Measurements from ENCODE around the gene BTBD9.

BTBD9 gene

DNA sequence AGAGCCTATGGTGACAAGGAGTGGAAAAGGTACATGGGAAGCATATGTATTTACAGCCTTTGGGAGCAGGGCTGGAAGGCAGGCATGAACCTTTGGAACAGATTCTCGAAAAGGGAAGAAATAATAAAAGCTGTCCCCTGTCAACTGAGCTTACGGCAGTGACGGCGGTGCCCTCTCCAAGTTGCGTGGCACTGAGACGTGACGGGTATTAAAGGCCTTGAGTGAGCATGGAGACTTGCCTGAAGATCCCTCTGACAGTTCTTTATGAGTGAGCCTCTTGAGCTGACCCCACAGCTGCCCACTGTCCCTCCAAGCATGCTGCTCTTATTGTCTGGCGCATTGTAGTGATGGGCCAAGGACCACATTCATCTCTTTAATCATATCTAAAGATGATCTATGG is 431.7 kb downstream of the BTBD9 start (continued):
- TF ChIP-seq ZNF70 (CRISPR knock-in tag; IDR thresholded peaks at IDR 0.05) (no peak), GLIS3 (CRISPR knock-in tag; IDR thresholded peaks at IDR 0.05) (no peak), RARB (CRISPR knock-in tag; IDR thresholded peaks at IDR 0.05) (no peak)

DNA sequence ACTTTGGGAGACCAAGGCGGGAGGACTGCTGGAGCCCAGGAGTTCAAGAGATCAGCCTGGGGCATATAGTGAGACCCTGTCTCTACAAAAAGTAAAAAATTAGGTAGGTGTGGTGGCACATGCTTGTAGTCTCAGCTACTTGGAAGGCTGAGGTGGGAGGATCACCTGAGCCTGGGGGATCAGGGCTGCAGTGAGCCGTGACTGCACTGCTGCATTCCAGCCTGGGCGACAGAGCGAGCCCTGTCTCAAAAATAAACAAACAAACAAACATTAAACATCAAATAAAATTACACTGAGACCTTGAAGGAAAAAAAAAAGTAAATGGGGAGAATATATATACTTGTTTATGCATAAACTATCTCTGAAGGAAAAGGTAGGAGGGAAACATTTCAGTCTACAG is 432.4 kb downstream of the BTBD9 start:
- ATAC-seq, result no peak
- TF ChIP-seq CSDC2 (CRISPR knock-in tag; IDR thresholded peaks at IDR 0.05) (no peak), PPARA (CRISPR knock-in tag; IDR thresholded peaks at IDR 0.05; ENCODE audit: borderline replicate concordance) (no peak), ZFP3 (CRISPR knock-in tag; IDR thresholded peaks at IDR 0.05) (no peak), BACH2 (CRISPR knock-in tag; IDR thresholded peaks at IDR 0.05; ENCODE audit: borderline replicate concordance) (no peak), TOX (CRISPR knock-in tag; IDR thresholded peaks at IDR 0.05; ENCODE audit: borderline replicate concordance) (no peak), SNAI2 (CRISPR knock-in tag; IDR thresholded peaks at IDR 0.05) (no peak), ARNTL (CRISPR knock-in tag; IDR thresholded peaks at IDR 0.05; ENCODE audit: borderline replicate concordance, low read depth) (no peak), CSRNP3 (CRISPR knock-in tag; IDR thresholded peaks at IDR 0.05) (no peak), ZNF70 (CRISPR knock-in tag; IDR thresholded peaks at IDR 0.05) (no peak), ZC3H10 (CRISPR knock-in tag; IDR thresholded peaks at IDR 0.05) (no peak), ZNF8 (CRISPR knock-in tag; IDR thresholded peaks at IDR 0.05) (no peak), POU6F1 (CRISPR knock-in tag; IDR thresholded peaks at IDR 0.05; ENCODE audit: borderline replicate concordance, low read depth) (no peak), GLIS3 (CRISPR knock-in tag; IDR thresholded peaks at IDR 0.05) (no peak), ZFP30 (CRISPR knock-in tag; IDR thresholded peaks at IDR 0.05) (no peak), PATZ1 (CRISPR knock-in tag; IDR thresholded peaks at IDR 0.05; ENCODE audit: borderline replicate concordance) (no peak), OSR1 (CRISPR knock-in tag; IDR thresholded peaks at IDR 0.05) (no peak), CREB5 (CRISPR knock-in tag; IDR thresholded peaks at IDR 0.05; ENCODE audit: low read depth) (no peak)

GRCh38 chr6:38198219-38198618 is 441.5 kb downstream of the BTBD9 start:
- ATAC-seq, result no peak
- TF ChIP-seq OSR1 (CRISPR knock-in tag; IDR thresholded peaks at IDR 0.05) (no peak), ZFP30 (CRISPR knock-in tag; IDR thresholded peaks at IDR 0.05) (no peak), SNAI2 (CRISPR knock-in tag; IDR thresholded peaks at IDR 0.05) (no peak), PPARA (CRISPR knock-in tag; IDR thresholded peaks at IDR 0.05; ENCODE audit: borderline replicate concordance) (no peak), ISL1 (CRISPR knock-in tag; IDR thresholded peaks at IDR 0.05) (no peak), ARNTL (CRISPR knock-in tag; IDR thresholded peaks at IDR 0.05; ENCODE audit: borderline replicate concordance, low read depth) (no peak), ZNF8 (CRISPR knock-in tag; IDR thresholded peaks at IDR 0.05) (no peak), CREB5 (CRISPR knock-in tag; IDR thresholded peaks at IDR 0.05; ENCODE audit: low read depth) (no peak), TCF4 (CRISPR knock-in tag; IDR thresholded peaks at IDR 0.05; ENCODE audit: borderline replicate concordance) (no peak), ZNF565 (CRISPR knock-in tag; conservative IDR thresholded peaks at IDR 0.05; ENCODE audit: low read depth) (no peak), TOX (CRISPR knock-in tag; IDR thresholded peaks at IDR 0.05; ENCODE audit: borderline replicate concordance) (no peak), ZC3H10 (CRISPR knock-in tag; IDR thresholded peaks at IDR 0.05) (no peak), ZFP3 (CRISPR knock-in tag; IDR thresholded peaks at IDR 0.05) (no peak), ESRRG (CRISPR knock-in tag; IDR thresholded peaks at IDR 0.05) (no peak), CSRNP3 (CRISPR knock-in tag; IDR thresholded peaks at IDR 0.05) (no peak), POU6F1 (CRISPR knock-in tag; IDR thresholded peaks at IDR 0.05; ENCODE audit: borderline replicate concordance, low read depth) (no peak), RARB (CRISPR knock-in tag; IDR thresholded peaks at IDR 0.05) (no peak)
- TF ChIP-seq, protein P1, sequence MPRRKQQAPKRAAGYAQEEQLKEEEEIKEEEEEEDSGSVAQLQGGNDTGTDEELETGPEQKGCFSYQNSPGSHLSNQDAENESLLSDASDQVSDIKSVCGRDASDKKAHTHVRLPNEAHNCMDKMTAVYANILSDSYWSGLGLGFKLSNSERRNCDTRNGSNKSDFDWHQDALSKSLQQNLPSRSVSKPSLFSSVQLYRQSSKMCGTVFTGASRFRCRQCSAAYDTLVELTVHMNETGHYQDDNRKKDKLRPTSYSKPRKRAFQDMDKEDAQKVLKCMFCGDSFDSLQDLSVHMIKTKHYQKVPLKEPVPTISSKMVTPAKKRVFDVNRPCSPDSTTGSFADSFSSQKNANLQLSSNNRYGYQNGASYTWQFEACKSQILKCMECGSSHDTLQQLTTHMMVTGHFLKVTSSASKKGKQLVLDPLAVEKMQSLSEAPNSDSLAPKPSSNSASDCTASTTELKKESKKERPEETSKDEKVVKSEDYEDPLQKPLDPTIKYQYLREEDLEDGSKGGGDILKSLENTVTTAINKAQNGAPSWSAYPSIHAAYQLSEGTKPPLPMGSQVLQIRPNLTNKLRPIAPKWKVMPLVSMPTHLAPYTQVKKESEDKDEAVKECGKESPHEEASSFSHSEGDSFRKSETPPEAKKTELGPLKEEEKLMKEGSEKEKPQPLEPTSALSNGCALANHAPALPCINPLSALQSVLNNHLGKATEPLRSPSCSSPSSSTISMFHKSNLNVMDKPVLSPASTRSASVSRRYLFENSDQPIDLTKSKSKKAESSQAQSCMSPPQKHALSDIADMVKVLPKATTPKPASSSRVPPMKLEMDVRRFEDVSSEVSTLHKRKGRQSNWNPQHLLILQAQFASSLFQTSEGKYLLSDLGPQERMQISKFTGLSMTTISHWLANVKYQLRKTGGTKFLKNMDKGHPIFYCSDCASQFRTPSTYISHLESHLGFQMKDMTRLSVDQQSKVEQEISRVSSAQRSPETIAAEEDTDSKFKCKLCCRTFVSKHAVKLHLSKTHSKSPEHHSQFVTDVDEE (CRISPR knock-in tag; IDR thresholded peaks at IDR 0.05), result no peak
